BE2C (cell line): ENCODE results near the gene CCNI.
"Not testable (repeated sequence)": the region's sequence is repeated elsewhere in the genome, so short reads cannot be mapped to it uniquely, and the experiment has no call there.

Experiments used
- DNase-seq: peaks from one replicate; pipeline ENCODE4 v3.0.0-alpha.2; 2020
- H3K27me3 ChIP-seq: fragments of 250-450 bp; sonication (Bioruptor Pico); 2 replicates; pipeline ENCODE4 v1.5.1; 2020; ENCODE audit warnings: mild to moderate bottlenecking
- H3K36me3 ChIP-seq: fragments of 250-450 bp; sonication (Bioruptor Pico); 2 replicates; pipeline ENCODE4 v1.5.1; 2020; ENCODE audit warnings: mild to moderate bottlenecking
- H3K4me1 ChIP-seq: fragments of 250-450 bp; sonication (Bioruptor Pico); 2 replicates; pipeline ENCODE4 v1.5.1; 2020
- H3K4me3 ChIP-seq: 2 replicates; pipeline ENCODE4 v1.5.1; 2011; ENCODE audit warnings: low read depth, low read length
- H3K9me3 ChIP-seq: fragments of 250-450 bp; sonication (Bioruptor Pico); 2 replicates; pipeline ENCODE4 v1.5.1; 2020
- TF ChIP-seq, protein P1 (sequence below): IDR thresholded peaks from 2 replicates; pipeline ENCODE4 v1.5.1; 2012; ENCODE audit warnings: mild to moderate bottlenecking, low read depth, low read length

The CCNI gene

GRCh38 chr4:77072195-77072753, 3.5 kb downstream of the CCNI start:
- no peaks in the 10 kb centered on the region for H3K9me3 ChIP-seq
- no peaks in the 10 kb centered on the region for H3K4me1 ChIP-seq
- no peak for DNase-seq
- H3K4me3 ChIP-seq, result no peak overlapping the region
- TF ChIP-seq, protein P1, sequence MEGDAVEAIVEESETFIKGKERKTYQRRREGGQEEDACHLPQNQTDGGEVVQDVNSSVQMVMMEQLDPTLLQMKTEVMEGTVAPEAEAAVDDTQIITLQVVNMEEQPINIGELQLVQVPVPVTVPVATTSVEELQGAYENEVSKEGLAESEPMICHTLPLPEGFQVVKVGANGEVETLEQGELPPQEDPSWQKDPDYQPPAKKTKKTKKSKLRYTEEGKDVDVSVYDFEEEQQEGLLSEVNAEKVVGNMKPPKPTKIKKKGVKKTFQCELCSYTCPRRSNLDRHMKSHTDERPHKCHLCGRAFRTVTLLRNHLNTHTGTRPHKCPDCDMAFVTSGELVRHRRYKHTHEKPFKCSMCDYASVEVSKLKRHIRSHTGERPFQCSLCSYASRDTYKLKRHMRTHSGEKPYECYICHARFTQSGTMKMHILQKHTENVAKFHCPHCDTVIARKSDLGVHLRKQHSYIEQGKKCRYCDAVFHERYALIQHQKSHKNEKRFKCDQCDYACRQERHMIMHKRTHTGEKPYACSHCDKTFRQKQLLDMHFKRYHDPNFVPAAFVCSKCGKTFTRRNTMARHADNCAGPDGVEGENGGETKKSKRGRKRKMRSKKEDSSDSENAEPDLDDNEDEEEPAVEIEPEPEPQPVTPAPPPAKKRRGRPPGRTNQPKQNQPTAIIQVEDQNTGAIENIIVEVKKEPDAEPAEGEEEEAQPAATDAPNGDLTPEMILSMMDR, result no peak
- H3K27me3 ChIP-seq, result no peaks in the 10 kb centered on the region
- H3K36me3 ChIP-seq, result no peaks in the 10 kb centered on the region

GRCh38 chr4:77069514-77069913, 6.3 kb downstream of the CCNI start:
- not testable (repeated sequence) for H3K9me3 ChIP-seq, H3K4me1 ChIP-seq, DNase-seq, H3K4me3 ChIP-seq, H3K27me3 ChIP-seq
- H3K36me3 ChIP-seq, result peaks cover 12% of the 10 kb centered on the region

DNA sequence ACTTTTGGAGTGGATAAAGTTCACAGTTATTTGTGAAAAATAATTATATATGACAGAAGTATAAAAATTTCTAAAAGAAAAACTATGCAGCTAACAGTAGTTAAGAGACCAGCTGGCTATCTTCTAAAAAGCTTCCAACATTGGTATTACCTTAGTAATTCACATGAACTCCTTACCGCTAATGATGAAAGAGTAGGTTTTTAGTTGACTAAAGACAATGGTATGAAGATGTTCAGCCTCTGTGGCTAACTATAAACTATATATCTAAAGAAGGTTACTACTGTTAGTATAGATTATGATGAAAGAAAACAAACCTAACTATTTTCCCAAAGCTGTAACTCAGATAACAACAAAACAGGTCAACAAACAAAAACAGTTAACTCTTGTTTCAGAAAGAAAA, 10.4 kb downstream of the CCNI start:
- no peak for DNase-seq
- H3K9me3 ChIP-seq, result no peaks in the 10 kb centered on the region
- TF ChIP-seq, protein P1, result no peak
- H3K27me3 ChIP-seq, result no peaks in the 10 kb centered on the region
- H3K4me1 ChIP-seq, result no peaks in the 10 kb centered on the region
- H3K4me3 ChIP-seq, result no peak overlapping the region
- peaks cover 32% of the 10 kb centered on the region for H3K36me3 ChIP-seq

- no peak for DNase-seq
- Histone ChIP-seq H3K4me1 (no peaks in the 10 kb centered on the region), H3K27me3 (no peaks in the 10 kb centered on the region), H3K9me3 (no peaks in the 10 kb centered on the region), H3K36me3 (peaks cover 47% of the 10 kb centered on the region), H3K4me3 (no peak overlapping the region)
- TF ChIP-seq, protein P1, result no peak
Measured at GRCh38 chr4:77062856-77063255, 12.9 kb downstream of the CCNI start.

GRCh38 chr4:77052352-77052751, 23.4 kb downstream of the CCNI start:
- peaks cover 4% of the 10 kb centered on the region; the same call in 1 of the 2 replicates for H3K4me1 ChIP-seq
- H3K4me3 ChIP-seq, result no peak overlapping the region
- TF ChIP-seq, protein P1, result peak; percentile 77
- H3K27me3 ChIP-seq, result no peaks in the 10 kb centered on the region
- no peaks in the 10 kb centered on the region for H3K9me3 ChIP-seq
- peaks cover 68% of the 10 kb centered on the region for H3K36me3 ChIP-seq
- DNase-seq, result peak; percentile 68

GRCh38 chr4:77050962-77051361, 24.8 kb downstream of the CCNI start:
- TF ChIP-seq, protein P1, result no peak
- Histone ChIP-seq H3K27me3 (no peaks in the 10 kb centered on the region), H3K4me1 (peaks cover 4% of the 10 kb centered on the region; the same call in 1 of the 2 replicates), H3K36me3 (peaks cover 66% of the 10 kb centered on the region), H3K9me3 (no peaks in the 10 kb centered on the region), H3K4me3 (no peak overlapping the region)
- no peak for DNase-seq
